ENCODE measurements around the gene FBLN1. TPM values are rescaled to one million over a fixed set of nuclear protein-coding genes. Genes with fewer than 3 reads are reported as not detected.

The FBLN1 gene
- total RNA-seq, 1 donor from 2014 or later = not detected

- H3K27me3 Mint-ChIP-seq = peaks cover 35% of the 10 kb centered on the region
- no peak overlapping the region for H3K27ac Mint-ChIP-seq
- no peaks in the 10 kb centered on the region for H3K36me3 Mint-ChIP-seq (ENCODE audit: low read depth)
- intact Hi-C loops (cut with micrococcal nuclease) = no loop called here
- DNase-seq = no peak
- no peak overlapping the region for H3K4me3 Mint-ChIP-seq
- H3K4me1 Mint-ChIP-seq = no peaks in the 10 kb centered on the region
- H3K9me3 Mint-ChIP-seq = no peaks in the 10 kb centered on the region
Measured at GRCh38 chr22:45503816-45504372, 1.2 kb downstream of the FBLN1 start.

DNA sequence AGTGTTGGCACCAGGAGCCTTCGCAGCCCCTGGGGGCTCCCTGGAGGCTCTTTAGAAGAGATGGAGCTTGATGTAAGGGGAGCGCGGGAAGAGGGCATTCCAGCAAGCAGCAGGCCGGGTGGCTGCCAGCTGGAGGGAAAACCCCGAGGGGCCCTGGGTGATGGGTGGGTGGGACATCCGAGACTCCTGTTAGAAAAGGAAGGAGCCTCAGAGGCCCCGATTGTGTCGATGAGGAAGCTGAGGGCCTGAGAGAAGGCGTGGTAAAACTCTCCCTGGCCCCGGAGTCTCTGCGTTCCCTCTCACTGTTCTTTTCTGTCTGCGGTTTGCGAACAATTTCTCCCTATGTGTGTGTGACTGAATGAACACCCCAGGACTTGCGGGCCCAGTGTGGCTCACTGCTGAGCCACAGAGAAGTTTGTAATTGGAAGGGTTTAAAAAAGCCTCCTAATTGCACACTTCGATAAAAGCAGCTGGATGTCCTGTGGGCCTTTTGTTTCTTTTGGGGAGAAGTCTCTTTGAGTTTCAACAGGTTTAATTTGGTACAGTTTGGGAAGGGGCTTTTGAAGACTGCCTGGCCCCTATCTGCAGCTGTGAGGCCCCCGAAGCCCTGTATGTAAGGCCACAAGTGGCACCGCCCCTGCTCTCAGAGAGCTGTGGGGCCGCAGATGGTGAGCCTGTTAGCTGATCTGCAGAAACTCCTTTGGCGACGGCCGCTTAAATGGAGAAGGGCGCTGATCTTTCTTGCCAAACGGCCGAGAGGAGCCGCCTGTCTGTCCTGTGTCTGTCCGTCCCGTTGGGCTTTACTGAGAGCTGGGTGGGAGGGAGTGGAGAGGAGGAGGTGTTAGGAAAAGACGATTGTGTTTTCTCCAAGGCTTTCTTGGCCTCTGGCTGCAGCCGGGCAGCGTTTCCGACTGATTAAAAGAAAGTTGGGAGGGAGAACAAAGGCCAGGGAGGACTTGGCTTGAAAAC is 2.0 kb downstream of the FBLN1 start:
- Mint-ChIP-seq H3K9me3 (no peaks in the 10 kb centered on the region), H3K4me1 (no peaks in the 10 kb centered on the region), H3K27ac (no peak overlapping the region), H3K4me3 (no peak overlapping the region), H3K36me3 (ENCODE audit: low read depth) (no peaks in the 10 kb centered on the region), H3K27me3 (peaks cover 35% of the 10 kb centered on the region)
- intact Hi-C loops (cut with micrococcal nuclease) = no loop called here
- DNase-seq = no peak

- Mint-ChIP-seq H3K27ac (no peak overlapping the region), H3K4me1 (no peaks in the 10 kb centered on the region), H3K27me3 (peaks cover 25% of the 10 kb centered on the region), H3K9me3 (no peaks in the 10 kb centered on the region), H3K4me3 (no peak overlapping the region), H3K36me3 (ENCODE audit: low read depth) (no peaks in the 10 kb centered on the region)
- intact Hi-C loops (cut with micrococcal nuclease) = no loop called here
- no peak for DNase-seq
Measured at GRCh38 chr22:45505991-45506747, 3.5 kb downstream of the FBLN1 start.

- H3K4me3 Mint-ChIP-seq = no peak overlapping the region
- H3K36me3 Mint-ChIP-seq (ENCODE audit: low read depth) = no peaks in the 10 kb centered on the region
- no peak overlapping the region for H3K27ac Mint-ChIP-seq
- intact Hi-C loops (cut with micrococcal nuclease) = no loop called here
- peaks cover 21% of the 10 kb centered on the region for H3K27me3 Mint-ChIP-seq
- DNase-seq = no peak
- H3K4me1 Mint-ChIP-seq = no peaks in the 10 kb centered on the region
- no peaks in the 10 kb centered on the region for H3K9me3 Mint-ChIP-seq
Measured at GRCh38 chr22:45506816-45507360, 4.2 kb downstream of the FBLN1 start.

- no peaks in the 10 kb centered on the region for H3K4me1 Mint-ChIP-seq
- intact Hi-C loops (cut with micrococcal nuclease) = no loop called here
- no peaks in the 10 kb centered on the region for H3K9me3 Mint-ChIP-seq
- H3K27ac Mint-ChIP-seq = no peak overlapping the region
- H3K27me3 Mint-ChIP-seq = peaks cover 19% of the 10 kb centered on the region
- H3K4me3 Mint-ChIP-seq = no peak overlapping the region
- H3K36me3 Mint-ChIP-seq (ENCODE audit: low read depth) = no peaks in the 10 kb centered on the region
- no peak for DNase-seq
Measured at GRCh38 chr22:45507798-45508197, 5.1 kb downstream of the FBLN1 start.

- Mint-ChIP-seq H3K4me3 (no peak overlapping the region), H3K4me1 (no peaks in the 10 kb centered on the region), H3K27ac (no peak overlapping the region), H3K9me3 (no peaks in the 10 kb centered on the region), H3K36me3 (ENCODE audit: low read depth) (no peaks in the 10 kb centered on the region), H3K27me3 (peaks cover 16% of the 10 kb centered on the region)
- intact Hi-C loops (cut with micrococcal nuclease) = no loop called here
- no peak for DNase-seq
Measured at GRCh38 chr22:45508814-45509213, 6.1 kb downstream of the FBLN1 start.

DNA sequence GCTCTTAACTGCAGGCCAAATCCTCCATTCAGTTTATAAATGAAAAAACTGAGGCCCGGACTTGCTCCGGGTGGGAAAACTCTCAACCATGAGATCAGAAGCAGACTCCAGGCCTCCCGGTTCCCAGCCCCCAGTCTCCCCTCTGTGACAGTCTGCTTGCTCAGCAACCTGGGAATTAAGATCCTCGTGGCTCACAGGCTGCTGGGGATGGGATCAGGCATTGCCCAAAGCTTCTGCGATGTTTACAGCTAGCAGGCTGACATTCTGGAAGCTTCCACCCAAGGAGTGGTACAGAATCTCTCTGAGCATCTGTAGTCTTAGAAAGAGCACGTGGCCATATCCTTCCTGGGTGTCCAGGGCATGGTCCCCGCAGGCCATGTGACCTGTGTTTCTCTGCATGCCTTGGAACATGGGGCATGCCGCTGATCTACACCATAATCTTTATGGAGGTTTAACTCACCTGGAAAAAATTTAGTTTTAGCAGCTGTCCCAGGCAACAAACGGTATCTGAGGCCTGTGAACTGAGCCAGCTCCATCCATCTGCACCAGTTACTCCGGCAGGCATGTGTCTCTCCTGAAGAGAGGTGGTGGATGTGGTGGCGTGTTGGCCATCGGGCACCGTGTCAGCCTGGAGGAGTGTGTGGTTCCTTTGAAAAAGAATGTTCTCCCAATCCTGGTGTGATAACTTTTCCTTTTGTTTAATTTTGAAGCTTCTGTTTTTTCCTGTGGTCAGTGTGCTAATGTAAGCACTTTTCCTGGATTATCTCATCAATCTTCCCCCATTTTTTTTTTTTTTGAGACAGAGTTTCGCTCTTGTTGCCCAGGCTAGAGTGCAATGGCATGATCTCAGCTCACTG is 7.9 kb downstream of the FBLN1 start:
- Mint-ChIP-seq H3K36me3 (ENCODE audit: low read depth) (no peaks in the 10 kb centered on the region), H3K4me3 (no peak overlapping the region), H3K4me1 (no peaks in the 10 kb centered on the region), H3K9me3 (no peaks in the 10 kb centered on the region), H3K27ac (no peak overlapping the region), H3K27me3 (peaks cover 3% of the 10 kb centered on the region)
- DNase-seq = no peak
- intact Hi-C loops (cut with micrococcal nuclease) = no loop called here

DNA sequence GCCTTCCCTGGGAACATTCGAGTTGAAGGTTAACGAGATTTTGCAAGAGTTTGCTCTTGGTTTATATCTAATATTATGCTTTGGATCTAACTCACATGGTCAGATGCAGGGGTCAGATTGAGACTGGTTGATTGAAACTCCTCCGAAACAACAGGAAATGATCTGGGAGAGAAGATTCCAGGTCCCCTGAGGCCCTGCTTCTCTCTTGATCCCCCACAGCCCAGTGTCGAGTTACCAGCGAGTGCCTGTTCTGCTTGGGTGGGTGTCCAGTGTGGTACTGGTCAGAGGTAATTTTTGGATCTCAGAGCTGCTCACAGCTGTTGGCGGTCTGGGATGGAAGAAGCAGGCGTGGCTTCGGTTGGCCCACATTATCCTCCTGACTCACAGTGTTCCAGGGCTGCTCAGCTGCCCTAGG is 9.2 kb downstream of the FBLN1 start:
- H3K36me3 Mint-ChIP-seq (ENCODE audit: low read depth) = no peaks in the 10 kb centered on the region
- intact Hi-C loops (cut with micrococcal nuclease) = no loop called here
- H3K4me1 Mint-ChIP-seq = no peaks in the 10 kb centered on the region
- no peaks in the 10 kb centered on the region for H3K27me3 Mint-ChIP-seq
- H3K9me3 Mint-ChIP-seq = no peaks in the 10 kb centered on the region
- no peak overlapping the region for H3K27ac Mint-ChIP-seq
- DNase-seq = no peak
- H3K4me3 Mint-ChIP-seq = no peak overlapping the region

DNA sequence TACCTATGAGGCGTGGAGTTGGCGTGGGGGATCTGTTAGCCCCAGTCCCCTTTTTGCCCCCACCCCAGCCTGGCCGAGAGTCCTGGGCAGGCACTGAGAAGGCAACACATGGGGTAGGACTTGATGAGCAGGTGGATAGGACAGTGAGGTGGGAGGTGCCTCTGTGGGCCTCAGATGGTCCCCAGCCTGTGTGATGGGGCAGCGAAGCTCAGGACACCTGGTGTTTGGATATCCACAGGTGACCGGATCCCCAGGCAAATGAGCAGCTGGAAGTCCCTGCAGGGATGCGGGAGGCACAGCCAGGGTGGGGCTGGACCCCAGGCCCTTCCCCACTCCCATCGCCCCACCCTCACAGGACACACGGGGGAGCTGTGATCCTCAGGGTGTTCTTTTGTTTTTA is 9.7 kb downstream of the FBLN1 start:
- no peaks in the 10 kb centered on the region for H3K36me3 Mint-ChIP-seq (ENCODE audit: low read depth)
- no peaks in the 10 kb centered on the region for H3K4me1 Mint-ChIP-seq
- DNase-seq = no peak
- no peak overlapping the region for H3K27ac Mint-ChIP-seq
- H3K4me3 Mint-ChIP-seq = no peak overlapping the region
- no peaks in the 10 kb centered on the region for H3K9me3 Mint-ChIP-seq
- no peaks in the 10 kb centered on the region for H3K27me3 Mint-ChIP-seq
- intact Hi-C loops (cut with micrococcal nuclease) = no loop called here

DNA sequence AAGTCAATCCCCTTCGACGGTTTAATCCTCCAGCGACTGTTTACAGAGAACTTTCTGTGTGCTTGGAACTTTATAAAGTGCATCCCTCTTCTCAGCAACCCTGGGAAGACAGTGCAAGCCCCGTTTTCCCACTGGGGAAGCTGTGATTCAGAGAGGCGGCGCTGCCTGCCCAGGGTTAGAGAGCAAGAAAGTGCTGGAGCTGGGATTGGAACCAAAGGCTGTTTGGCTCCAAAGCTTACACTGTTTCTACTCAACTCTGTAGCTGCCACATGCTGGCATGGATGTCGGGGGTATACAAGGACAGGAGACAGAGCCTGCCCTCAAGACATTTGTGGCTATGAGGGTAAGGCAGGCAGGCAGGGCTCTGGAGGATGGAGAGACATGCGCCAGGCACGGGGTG is 13.0 kb downstream of the FBLN1 start:
- Mint-ChIP-seq H3K4me3 (no peak overlapping the region), H3K9me3 (no peaks in the 10 kb centered on the region), H3K27me3 (no peaks in the 10 kb centered on the region), H3K27ac (no peak overlapping the region), H3K36me3 (ENCODE audit: low read depth) (no peaks in the 10 kb centered on the region), H3K4me1 (no peaks in the 10 kb centered on the region)
- no peak for DNase-seq
- intact Hi-C loops (cut with micrococcal nuclease) = no loop called here

DNA sequence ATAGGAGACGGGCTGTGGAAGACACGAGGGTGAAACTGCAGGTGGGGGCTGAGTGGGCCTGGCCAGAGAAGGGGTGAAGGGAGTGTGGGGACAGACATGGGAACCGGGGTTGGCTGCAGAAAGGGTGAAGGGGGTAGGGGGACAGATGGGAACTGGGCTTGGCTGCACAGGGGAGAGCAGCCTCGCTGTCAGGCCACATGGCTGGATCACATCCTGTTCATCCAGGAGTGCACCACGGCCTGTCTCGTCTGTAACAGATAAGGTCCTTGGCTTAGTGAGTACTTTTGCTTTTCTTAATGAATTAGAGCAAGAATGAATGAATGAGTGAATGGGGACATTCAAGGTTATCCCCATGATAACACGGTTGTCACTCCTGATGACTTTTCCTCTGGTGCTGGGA is 13.5 kb downstream of the FBLN1 start:
- intact Hi-C loops (cut with micrococcal nuclease) = no loop called here
- Mint-ChIP-seq H3K36me3 (ENCODE audit: low read depth) (no peaks in the 10 kb centered on the region), H3K4me3 (no peak overlapping the region)

DNA sequence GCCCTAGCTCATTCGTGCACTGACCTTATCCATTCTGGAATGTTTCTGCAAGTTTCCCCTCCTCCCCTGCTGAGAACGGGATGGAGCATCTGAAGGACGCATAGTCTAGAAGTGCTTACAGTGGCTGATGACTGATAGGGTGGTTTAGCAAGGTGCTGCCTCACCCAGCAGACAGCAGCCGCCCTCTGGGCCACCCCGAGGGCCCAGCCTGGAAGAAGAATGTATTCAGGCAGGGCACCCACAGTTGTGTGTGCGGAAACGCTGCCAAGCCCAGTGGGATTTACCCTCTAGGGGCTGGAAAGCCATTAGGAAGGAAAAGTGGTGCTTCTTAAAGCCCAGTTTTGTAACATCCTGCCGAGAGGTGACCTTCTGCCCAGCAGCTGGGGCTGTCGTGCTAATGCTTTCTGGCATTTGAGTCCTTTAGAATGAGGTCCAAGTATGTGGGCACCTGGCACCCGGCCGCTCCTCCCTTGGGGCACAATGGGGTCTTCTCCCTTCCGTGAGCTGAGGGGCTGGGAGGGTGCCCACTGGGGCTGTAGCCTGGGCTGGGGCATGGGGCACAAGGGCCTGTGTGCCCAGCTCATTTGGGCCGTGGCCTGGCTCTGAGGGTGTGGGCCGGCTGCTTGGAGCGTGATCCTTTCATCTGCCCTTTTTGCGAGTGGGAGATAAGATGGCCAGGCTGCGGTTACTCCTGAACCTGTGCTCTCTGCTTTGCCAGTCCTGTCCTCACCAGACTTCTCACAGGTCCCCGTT is 14.4 kb downstream of the FBLN1 start:
- H3K4me1 Mint-ChIP-seq = no peaks in the 10 kb centered on the region
- no peak for DNase-seq
- H3K4me3 Mint-ChIP-seq = no peak overlapping the region
- intact Hi-C loops (cut with micrococcal nuclease) = no loop called here
- H3K27ac Mint-ChIP-seq = no peak overlapping the region
- H3K27me3 Mint-ChIP-seq = no peaks in the 10 kb centered on the region
- no peaks in the 10 kb centered on the region for H3K36me3 Mint-ChIP-seq (ENCODE audit: low read depth)
- H3K9me3 Mint-ChIP-seq = no peaks in the 10 kb centered on the region

More for the DNA sequence above, 13.5 kb downstream of the FBLN1 start:
- Mint-ChIP-seq H3K27me3 (no peaks in the 10 kb centered on the region), H3K9me3 (no peaks in the 10 kb centered on the region), H3K27ac (no peak overlapping the region), H3K4me1 (no peaks in the 10 kb centered on the region)
- no peak for DNase-seq

- Mint-ChIP-seq H3K27ac (no peak overlapping the region), H3K4me1 (no peaks in the 10 kb centered on the region), H3K9me3 (no peaks in the 10 kb centered on the region), H3K27me3 (no peaks in the 10 kb centered on the region), H3K4me3 (no peak overlapping the region), H3K36me3 (ENCODE audit: low read depth) (no peaks in the 10 kb centered on the region)
- intact Hi-C loops (cut with micrococcal nuclease) = no loop called here
- DNase-seq = no peak
Measured at GRCh38 chr22:45518136-45518535, 15.5 kb downstream of the FBLN1 start.
